Pancreas (tissue), 10 donors: ENCODE data around the gene OSGEP. TPM values are rescaled to one million over a fixed set of nuclear protein-coding genes. Genes with fewer than 3 reads are reported as not detected.

Experiments used
- ATAC-seq, 4 donors: fragments of 200-7000 bp; cut with Tn5 transposase; one replicate each; pipeline versions ENCODE4 v1.8.0 to v1.9.1; 2020; ENCODE audit warnings: mild to moderate bottlenecking in 4 of 4, moderate library complexity in 4 of 4
- DNase-seq, 6 donors: peaks; one replicate each; pipeline ENCODE4 v3.0.0-alpha.2; 2020
- FAIRE-seq: peaks from 2 replicates; lab custom pipeline; 2012; peaks lifted over from hg19 to GRCh38; lab: Jason Lieb, UNC
- H3K27ac ChIP-seq, 4 donors: fragments of 200-600 bp; sonication (generic); 1 replicate in 3 of 4; 2 replicates in 1 of 4; pipeline versions ENCODE4 v1.5.0 to v1.8.0; 2020
- H3K27me3 ChIP-seq, 4 donors: fragments of 200-600 bp; one replicate each; pipeline ENCODE4 v1.8.0; 2021
- H3K36me3 ChIP-seq, 3 donors: fragments of 200-600 bp; sonication (generic) in 1 of 3; one replicate each; pipeline versions ENCODE4 v1.5.0 to v1.8.0; 2020 to 2021
- H3K4me1 ChIP-seq, 3 donors: fragments of 200-600 bp; one replicate each; pipeline ENCODE4 v1.8.0; 2021
- H3K4me3 ChIP-seq, 4 donors: fragments of 200-600 bp; sonication (generic) in 2 of 4; one replicate each; pipeline versions ENCODE4 v1.5.0 to v1.8.0; 2020 to 2021
- H3K9me3 ChIP-seq, 4 donors: fragments of 200-600 bp; one replicate each; pipeline ENCODE4 v1.8.0; 2021
- WGBS, 2 donors: extraction: QIAGEN DNeasy Blood & Tissue Kit; methylation state at CpG; one replicate each; pipeline ENCODE4 v1.1.7; 2013; 5-methylcytosine and 5-hydroxymethylcytosine counted together
- intact Hi-C, 3 donors: fragments of 100-400 bp; cut with DNase I; formaldehyde crosslinking; loops; one replicate each; pipeline versions ENCODE4 v1.11.1 to v1.14.2; 2022
- polyA plus RNA-seq, 2 donors: library from polyadenylated mRNA; stranded (reverse); fragments of 200-250 nt; gene quantifications; one replicate each; pipeline ENCODE4 v1.2.3, GENCODE V29; 2013
- total RNA-seq, 6 donors: library from RNA; stranded (reverse); fragmentation: NEBNext Ultra II Directional in 4 of 6; extraction: Animal tissue kit (Norgen Biotek cat#: 25700) in 4 of 6; gene quantifications; one replicate each; pipeline versions ENCODE4 v1.2.1 to v1.2.4, GENCODE V29; 2021 to 2023
- TF ChIP-seq, protein P1 (sequence below), 4 donors: fragments of 200-600 bp; sonication (generic) in 3 of 4; IDR thresholded peaks; one replicate each; pipeline versions ENCODE4 v1.5.0 to v1.8.0; 2021; ENCODE audit warnings: antibody characterized with exemption in 4 of 4
- donor health status: healthy with polysubstance abuse.
- donor health status: DM: no; HTN: no; CAD: no; lungs with moderate emphysema.
- donor health status: DM: no; HTN: no; CAD: no.
- donor health status: control.
- donor health status: control.
- donor health status: Bipolar disorder and iron deficiency.
- donor health status: DM: yes; HTN: yes; CAD: no.
- donor health status: DM: no; HTN: no; CAD: no.
- donor health status: DM: no; HTN: no; CAD: no.
- donor health status: DM: yes; HTN: yes; CAD: no.

The OSGEP gene
- total and polyA plus RNA-seq, 8 donors: 11.4 to 69.8 (median 14.7) TPM

DNA sequence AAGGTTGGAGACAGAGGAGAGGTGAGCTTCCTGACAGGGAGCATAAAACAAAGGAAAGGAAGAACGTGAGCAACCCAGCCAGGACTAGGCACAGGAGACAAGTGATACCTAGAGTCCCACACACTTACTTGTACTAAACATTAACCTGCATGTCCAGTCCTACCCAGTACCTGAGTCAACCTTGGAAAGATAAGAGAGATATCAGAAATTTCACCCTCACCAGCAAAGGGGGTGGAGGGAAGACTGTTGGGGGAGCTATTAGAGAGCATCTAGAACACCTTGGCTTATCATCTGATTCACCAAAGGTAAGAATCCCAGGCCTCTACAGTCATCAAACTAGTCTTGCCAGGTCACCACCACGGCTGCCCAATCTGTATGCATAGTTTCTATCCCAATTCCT lies 29.8 kb downstream of the OSGEP start:
- FAIRE-seq (no peak), DNase-seq (no peak), ATAC-seq (no peak)
- Histone ChIP-seq H3K27ac (no peak overlapping the region), H3K9me3 (no peaks in the 10 kb centered on the region), H3K27me3 (no peaks in the 10 kb centered on the region), H3K36me3 (no peaks in the 10 kb centered on the region), H3K4me1 (no peaks in the 10 kb centered on the region), H3K4me3 (no peak overlapping the region)
- WGBS, 2 donors: 11% methylated on average over 2 of the region's 2 CpGs
- intact Hi-C loops: no loop called here
- TF ChIP-seq, protein P1, sequence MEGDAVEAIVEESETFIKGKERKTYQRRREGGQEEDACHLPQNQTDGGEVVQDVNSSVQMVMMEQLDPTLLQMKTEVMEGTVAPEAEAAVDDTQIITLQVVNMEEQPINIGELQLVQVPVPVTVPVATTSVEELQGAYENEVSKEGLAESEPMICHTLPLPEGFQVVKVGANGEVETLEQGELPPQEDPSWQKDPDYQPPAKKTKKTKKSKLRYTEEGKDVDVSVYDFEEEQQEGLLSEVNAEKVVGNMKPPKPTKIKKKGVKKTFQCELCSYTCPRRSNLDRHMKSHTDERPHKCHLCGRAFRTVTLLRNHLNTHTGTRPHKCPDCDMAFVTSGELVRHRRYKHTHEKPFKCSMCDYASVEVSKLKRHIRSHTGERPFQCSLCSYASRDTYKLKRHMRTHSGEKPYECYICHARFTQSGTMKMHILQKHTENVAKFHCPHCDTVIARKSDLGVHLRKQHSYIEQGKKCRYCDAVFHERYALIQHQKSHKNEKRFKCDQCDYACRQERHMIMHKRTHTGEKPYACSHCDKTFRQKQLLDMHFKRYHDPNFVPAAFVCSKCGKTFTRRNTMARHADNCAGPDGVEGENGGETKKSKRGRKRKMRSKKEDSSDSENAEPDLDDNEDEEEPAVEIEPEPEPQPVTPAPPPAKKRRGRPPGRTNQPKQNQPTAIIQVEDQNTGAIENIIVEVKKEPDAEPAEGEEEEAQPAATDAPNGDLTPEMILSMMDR (IDR thresholded peaks at IDR 0.05): no peak

DNA sequence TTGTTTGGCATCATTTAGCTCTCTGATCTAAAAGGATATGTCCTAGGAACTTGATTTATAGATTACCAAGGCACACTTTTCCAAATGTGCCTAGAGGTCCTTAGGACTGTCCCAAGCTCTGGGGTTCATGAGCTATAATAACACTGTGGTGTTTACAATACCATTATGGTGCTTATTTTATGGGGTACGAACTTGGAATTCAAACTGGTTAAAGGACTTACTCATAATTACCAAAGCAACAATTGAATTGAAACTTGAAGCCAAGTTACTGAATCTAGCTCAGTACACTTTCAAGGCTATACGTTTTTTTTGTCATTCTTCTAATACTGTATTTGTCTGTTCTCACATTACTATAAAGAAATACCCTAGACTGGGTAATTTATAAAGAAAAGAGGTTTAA lies 31.7 kb downstream of the OSGEP start:
- DNase-seq (no peak), ATAC-seq (no peak), FAIRE-seq (no peak)
- WGBS, 2 donors: 24 to 52% methylated on average over 2 of the region's 2 CpGs
- H3K27me3 ChIP-seq: no peaks in the 10 kb centered on the region
- TF ChIP-seq, protein P1 (IDR thresholded peaks at IDR 0.05): no peak
- intact Hi-C loops: no loop called here
- H3K36me3 ChIP-seq: no peaks in the 10 kb centered on the region
- no peaks in the 10 kb centered on the region for H3K9me3 ChIP-seq
- no peak overlapping the region for H3K4me3 ChIP-seq
- H3K27ac ChIP-seq: no peak overlapping the region
- H3K4me1 ChIP-seq: peaks cover 4 to 8% (median 7%) of the 10 kb centered on the region in 3 donors

DNA sequence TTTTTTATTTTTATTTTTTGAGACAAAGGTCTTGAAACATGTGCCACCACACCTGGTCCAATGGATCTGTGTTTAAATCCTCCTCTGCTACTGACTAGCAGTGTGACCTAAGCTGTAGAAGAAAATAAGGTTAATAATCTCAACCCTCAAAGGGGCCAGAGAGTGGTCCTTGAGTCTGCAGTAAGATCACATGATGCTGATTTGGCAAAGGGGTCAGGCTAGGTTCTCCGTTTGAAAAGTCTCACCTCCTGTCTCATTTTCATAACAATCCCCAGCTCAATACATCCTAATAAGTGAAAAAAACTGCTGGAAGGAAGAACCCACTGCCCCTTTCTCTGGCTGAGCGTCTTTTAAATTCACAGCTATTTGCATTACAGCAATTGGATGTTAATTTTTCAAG lies 33.3 kb downstream of the OSGEP start:
- DNase-seq: no peak
- Histone ChIP-seq H3K27ac (no peak overlapping the region), H3K4me3 (no peak overlapping the region), H3K27me3 (no peaks in the 10 kb centered on the region), H3K36me3 (no peaks in the 10 kb centered on the region), H3K4me1 (peaks cover 13 to 16% (median 13%) of the 10 kb centered on the region in 3 donors), H3K9me3 (no peaks in the 10 kb centered on the region)
- intact Hi-C loops: no loop called here
- TF ChIP-seq, protein P1 (IDR thresholded peaks at IDR 0.05): no peak
- 47 to 49% methylated on average over 2 of the region's 2 CpGs for WGBS, 2 donors
- no peak for FAIRE-seq
- ATAC-seq: no peak

DNA sequence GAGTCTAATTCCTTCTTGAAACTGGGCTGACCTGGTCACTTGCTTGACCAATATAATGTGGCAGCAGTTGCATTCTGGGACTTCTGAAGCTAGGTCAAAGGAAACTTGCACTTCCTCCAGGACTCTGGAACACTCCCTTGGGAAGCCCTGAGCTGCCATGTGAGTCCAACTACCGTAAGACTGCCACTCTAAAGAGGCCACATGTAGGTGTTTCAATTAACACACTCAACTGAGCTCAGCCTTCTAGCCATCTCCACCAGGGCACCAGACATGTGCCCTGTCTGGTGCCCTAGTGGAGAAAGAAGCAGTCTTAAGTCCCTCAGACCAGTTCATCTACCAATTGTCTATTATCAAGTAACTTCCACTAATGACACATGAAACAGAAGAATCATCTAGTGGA lies 35.2 kb downstream of the OSGEP start:
- Histone ChIP-seq H3K27me3 (no peaks in the 10 kb centered on the region), H3K4me1 (peaks cover 13 to 16% (median 13%) of the 10 kb centered on the region in 3 donors), H3K9me3 (no peaks in the 10 kb centered on the region), H3K27ac (no peak overlapping the region), H3K4me3 (no peak overlapping the region), H3K36me3 (no peaks in the 10 kb centered on the region)
- ATAC-seq (no peak), DNase-seq (no peak), FAIRE-seq (no peak)
- TF ChIP-seq, protein P1 (IDR thresholded peaks at IDR 0.05): no peak
- 80 to 94% methylated on average over 1 of the region's 1 CpG for WGBS, 2 donors
- intact Hi-C loops: no loop called here

DNA sequence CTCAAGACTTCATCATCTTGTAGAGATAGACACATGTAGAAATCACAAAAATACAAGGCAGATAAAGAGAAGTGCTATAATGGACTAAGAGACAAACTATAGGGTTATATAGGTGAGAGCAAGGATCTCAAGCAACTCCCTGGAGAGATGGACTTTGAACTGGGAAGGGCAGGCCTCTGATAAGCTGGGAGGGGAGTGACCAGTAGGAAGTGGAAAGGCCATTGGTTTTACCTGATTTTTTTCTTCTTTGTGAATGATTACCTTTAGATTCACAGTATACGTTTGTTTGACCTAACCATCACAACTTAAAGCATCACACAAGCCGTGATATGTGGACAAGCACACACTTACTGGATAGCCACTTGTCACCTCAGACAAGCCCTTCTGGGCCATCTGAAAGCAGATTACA lies 36.1 kb downstream of the OSGEP start:
- H3K36me3 ChIP-seq: no peaks in the 10 kb centered on the region
- peak overlapping the region in 1 of 4 donors; percentile 3 for H3K27ac ChIP-seq
- H3K9me3 ChIP-seq: no peaks in the 10 kb centered on the region
- intact Hi-C loops: no loop called here
- no peak for FAIRE-seq
- peaks cover 13 to 16% (median 13%) of the 10 kb centered on the region in 3 donors for H3K4me1 ChIP-seq
- TF ChIP-seq, protein P1 (IDR thresholded peaks at IDR 0.05): no peak
- peak; percentile 66 to 80 (median 74) for ATAC-seq
- 35 to 36% methylated on average over 2 of the region's 2 CpGs for whole genome bisulfite sequencing, 2 donors
- DNase-seq: no peak
- no peak overlapping the region for H3K4me3 ChIP-seq
- H3K27me3 ChIP-seq: no peaks in the 10 kb centered on the region
